Panc1 (cell line): Measurements from ENCODE around the gene STAP2.

ENCODE experiments used
- CTCF ChIP-seq: fragments of 450-650 bp; IDR thresholded peaks from 2 replicates; pipeline ENCODE4 v1.5.1; 2017; ENCODE audit warnings: mild to moderate bottlenecking
- POLR2AphosphoS5 ChIP-seq: IDR thresholded peaks from 2 replicates; pipeline ENCODE4 v1.6.1; 2012; ENCODE audit warnings: mild to moderate bottlenecking, low read depth, low read length, moderate library complexity
- REST ChIP-seq, 2 experiments: IDR thresholded peaks; 2 replicates each; pipeline ENCODE4 v1.6.1; 2011 to 2012; ENCODE audit warnings: low read depth in 2 of 2, control low read depth in 1 of 2, low read length in 1 of 2, mild to moderate bottlenecking in 1 of 2, moderate library complexity in 1 of 2; ENCODE audit not compliant: insufficient read depth in 1 of 2
- SIN3A ChIP-seq: IDR thresholded peaks from 2 replicates; pipeline ENCODE4 v1.6.1; 2012; ENCODE audit warnings: low read depth, mild to moderate bottlenecking, low read length, moderate library complexity, borderline replicate concordance; ENCODE audit not compliant: insufficient read depth
- TCF7L2 ChIP-seq: IDR thresholded peaks from 2 replicates; pipeline ENCODE4 v1.6.1; 2011; ENCODE audit warnings: mild to moderate bottlenecking, low read depth, low read length, inconsistent platforms

DNA sequence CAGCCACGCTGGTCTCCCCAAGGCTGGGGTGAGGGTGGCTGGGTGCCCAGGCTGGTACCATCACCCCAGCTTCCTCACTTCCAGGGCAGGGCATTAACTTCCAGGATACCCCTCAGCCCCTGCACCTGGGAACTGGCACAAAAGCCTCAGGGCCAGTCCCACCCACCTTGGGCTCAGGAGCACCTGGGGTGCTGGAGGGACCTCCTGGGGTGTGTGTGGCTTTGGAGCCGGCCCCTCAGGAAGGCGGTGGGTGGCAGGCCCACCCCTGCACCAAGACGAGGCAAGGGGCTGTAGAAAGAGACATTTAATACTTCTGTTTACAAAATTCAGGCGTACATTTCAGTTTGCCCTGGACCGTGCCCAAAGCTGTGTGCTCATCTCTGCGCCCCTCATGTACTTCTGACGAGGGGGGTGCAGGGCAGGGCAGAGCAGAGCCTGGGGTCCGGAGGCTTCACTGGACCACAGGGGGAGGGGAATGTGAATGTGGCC, 21.5 kb upstream of the STAP2 start:
- TF ChIP-seq CTCF (no peak), SIN3A (no peak), POLR2AphosphoS5 (no peak), TCF7L2 (no peak), REST (IDR thresholded peaks at IDR 0.05; ENCODE audit: insufficient read depth in 1 of 2, low read depth in 2 of 2, low read length in 1 of 2) (no peak)
